HCT116 (cell line): Measurements from ENCODE around the gene ICAM2. TPM values are rescaled to one million over a fixed set of nuclear protein-coding genes. Genes with fewer than 3 reads are reported as not detected.

Experiments used
- ATAC-seq: fragments of 200-7000 bp; cut with Tn5 transposase; 2 replicates; pipeline ENCODE4 v1.9.1; 2020; ENCODE audit warnings: mild to moderate bottlenecking, moderate library complexity
- BruUV-seq: library from RNA; stranded (reverse); fragments of 400-500 nt; replicated peaks from 2 replicates; lab custom pipeline; 2021; lab: Mats Ljungman, UMichigan
- CTCF ChIA-PET: fragments of 300-600 bp; sonication (Branson Sonifier 250); formaldehyde crosslinking; loops from one replicate; lab custom pipeline; 2021; ENCODE audit warnings: antibody characterized with exemption; lab: Charles Lee
- POLR2A ChIA-PET: fragments of 300-600, 350-600 bp; sonication (Branson Sonifier 250); formaldehyde crosslinking; loops from one replicate; lab custom pipeline; 2021; ENCODE audit warnings: antibody characterized with exemption; lab: Charles Lee
- RAD21 ChIA-PET, 2 experiments: fragments of 300-600 bp; sonication (Branson Sonifier 250); formaldehyde crosslinking; loops; one replicate each; lab custom pipeline; 2023; ENCODE audit warnings: low total read pairs in 2 of 2; ENCODE audit not compliant: uncharacterized antibody in 2 of 2, unreplicated experiment in 2 of 2, low non-redundant PET in 1 of 2; lab: Charles Lee
- DNase-seq: peaks from one replicate; pipeline ENCODE4 v3.0.0-alpha.2; 2010; ENCODE audit warnings: low read depth, low spot score
- H2AFZ ChIP-seq: fragments of 200-600 bp; shearing (Covaris generic), sonication (generic); 2 replicates; pipeline ENCODE4 v1.6.1; 2017; ENCODE audit warnings: low read depth, mixed run types, mixed read lengths, antibody characterized with exemption, low read length; ENCODE audit not compliant: poor library complexity, severe bottlenecking
- H3K27ac ChIP-seq: 2 replicates; pipeline ENCODE4 v1.5.1; 2012; ENCODE audit warnings: low read depth, low read length
- H3K27me3 ChIP-seq: fragments of 200-600 bp; sonication (generic); 2 replicates; pipeline ENCODE4 v1.6.1; 2016; ENCODE audit warnings: mixed run types, low read length, mixed read lengths; ENCODE audit not compliant: insufficient read depth
- H3K36me3 ChIP-seq, 2 experiments: fragments of 200-500 bp in 1 of 2; fragments of 200-600 bp in 1 of 2; sonication (Bioruptor generic) in 1 of 2; sonication (generic) in 1 of 2; 2 replicates each; pipeline versions ENCODE4 v1.5.1 to v1.6.1; 2014 to 2016; ENCODE audit warnings: low read length in 2 of 2, inconsistent platforms in 1 of 2, mixed read lengths in 1 of 2, mixed run types in 1 of 2; ENCODE audit not compliant: insufficient read depth in 2 of 2, control insufficient read depth in 1 of 2
- H3K4me1 ChIP-seq, 2 experiments: fragments of 200-600 bp in 1 of 2; sonication (generic) in 1 of 2; 2 replicates each; pipeline versions ENCODE4 v1.5.1 to v1.6.1; 2012 to 2017; ENCODE audit warnings: low read length in 2 of 2, inconsistent platforms in 1 of 2, mild to moderate bottlenecking in 1 of 2, mixed read lengths in 1 of 2, mixed run types in 1 of 2, moderate library complexity in 1 of 2; ENCODE audit not compliant: insufficient read depth in 2 of 2, control insufficient read depth in 1 of 2
- H3K4me2 ChIP-seq: fragments of 200-600 bp; sonication (generic); 2 replicates; pipeline ENCODE4 v1.6.1; 2017; ENCODE audit warnings: mixed run types, low read length, mixed read lengths
- H3K4me3 ChIP-seq, 2 experiments: fragments of 200-600 bp in 1 of 2; sonication (generic) in 1 of 2; replicated peaks in 1 of 2; 2 replicates each; pipeline ENCODE4 v1.5.1; 2011 to 2016; ENCODE audit warnings: low read length in 2 of 2, control low read depth in 1 of 2, low read depth in 1 of 2, mild to moderate bottlenecking in 1 of 2, mixed read lengths in 1 of 2, mixed run types in 1 of 2
- H3K79me2 ChIP-seq: fragments of 200-600 bp; sonication (generic); 2 replicates; pipeline ENCODE4 v1.6.1; 2017; ENCODE audit warnings: mild to moderate bottlenecking, mixed run types, low read length, moderate library complexity, mixed read lengths; ENCODE audit not compliant: insufficient read depth
- H3K9ac ChIP-seq: fragments of 200-600 bp; sonication (generic); 2 replicates; pipeline ENCODE4 v1.6.1; 2016; ENCODE audit warnings: low read length, mixed read lengths
- H3K9me2 ChIP-seq: fragments of 200-600 bp; sonication (generic), shearing (Covaris generic); 2 replicates; pipeline ENCODE4 v1.6.1; 2017; ENCODE audit warnings: mixed run types, mild to moderate bottlenecking, moderate library complexity; ENCODE audit not compliant: insufficient read depth
- H3K9me3 ChIP-seq, 2 experiments: fragments of 200-500 bp in 1 of 2; fragments of 200-600 bp in 1 of 2; sonication (Bioruptor generic) in 1 of 2; sonication (generic) in 1 of 2; 2 replicates each; pipeline ENCODE4 v1.6.1; 2014 to 2017; ENCODE audit warnings: low read length in 2 of 2, mixed read lengths in 2 of 2, inconsistent platforms in 1 of 2, low read depth in 1 of 2, mild to moderate bottlenecking in 1 of 2, mixed run types in 1 of 2, moderate library complexity in 1 of 2; ENCODE audit not compliant: control insufficient read depth in 1 of 2, insufficient read depth in 1 of 2
- H4K20me1 ChIP-seq: fragments of 200-600 bp; sonication (generic), shearing (Covaris generic); 2 replicates; pipeline ENCODE4 v1.6.1; 2017; ENCODE audit warnings: mixed run types, mild to moderate bottlenecking, moderate library complexity; ENCODE audit not compliant: insufficient read depth
- CBX3 ChIP-seq: IDR thresholded peaks from 2 replicates; pipeline ENCODE4 v1.6.1; 2012; ENCODE audit warnings: low read depth
- CEBPB ChIP-seq: IDR thresholded peaks from 2 replicates; pipeline ENCODE4 v1.6.1; 2012; ENCODE audit warnings: low read depth
- EGR1 ChIP-seq: IDR thresholded peaks from 2 replicates; pipeline ENCODE4 v1.6.1; 2012; ENCODE audit warnings: low read depth
- ELF1 ChIP-seq: IDR thresholded peaks from 2 replicates; pipeline ENCODE4 v1.6.1; 2012; ENCODE audit warnings: low read depth, borderline replicate concordance
- JUND ChIP-seq: IDR thresholded peaks from 2 replicates; pipeline ENCODE4 v1.6.1; 2012
- POLR2A ChIP-seq: IDR thresholded peaks from 2 replicates; pipeline ENCODE4 v1.7.0; 2011; ENCODE audit warnings: borderline replicate concordance; ENCODE audit not compliant: insufficient read depth, insufficient read length; ENCODE audit errors: extremely low read depth
- POLR2AphosphoS5 ChIP-seq: IDR thresholded peaks from 2 replicates; pipeline ENCODE4 v1.6.1; 2011; ENCODE audit warnings: mild to moderate bottlenecking, low read depth, low read length, moderate library complexity
- RAD21 ChIP-seq: IDR thresholded peaks from 2 replicates; pipeline ENCODE4 v1.6.1; 2012; ENCODE audit warnings: low read depth, mild to moderate bottlenecking
- SIN3A ChIP-seq: IDR thresholded peaks from 2 replicates; pipeline ENCODE4 v1.6.1; 2012; ENCODE audit warnings: low read depth
- SP1 ChIP-seq: IDR thresholded peaks from 2 replicates; pipeline ENCODE4 v1.6.1; 2012; ENCODE audit warnings: low read depth
- SRF ChIP-seq: IDR thresholded peaks from 2 replicates; pipeline ENCODE4 v1.6.1; 2012; ENCODE audit warnings: low read depth
- TCF7L2 ChIP-seq: IDR thresholded peaks from 2 replicates; pipeline ENCODE4 v1.7.0; 2011; ENCODE audit warnings: borderline replicate concordance, inconsistent platforms; ENCODE audit not compliant: insufficient read depth, insufficient read length; ENCODE audit errors: extremely low read depth
- ZFX ChIP-seq: fragments of 450-650 bp; IDR thresholded peaks from 2 replicates; pipeline ENCODE4 v1.6.1; 2017
- intact Hi-C: fragments of 100-400 bp; cut with micrococcal nuclease; formaldehyde crosslinking; loops from 2 replicates; pipeline ENCODE4 v1.10.0; 2022
- total RNA-seq: library from RNA; stranded (reverse); gene quantifications from one replicate; pipeline ENCODE4 v1.2.1, GENCODE V29; 2021; ENCODE audit not compliant: unreplicated experiment
- TF ChIP-seq, protein P1 (sequence below): IDR thresholded peaks from 2 replicates; pipeline ENCODE4 v1.6.1; 2012
- TF ChIP-seq, protein P2 (sequence below): IDR thresholded peaks from 2 replicates; pipeline ENCODE4 v1.6.1; 2011; ENCODE audit warnings: mild to moderate bottlenecking, low read length, moderate library complexity; ENCODE audit not compliant: insufficient replicate concordance; ENCODE audit errors: extremely low read depth
- TF ChIP-seq, protein P3 (sequence below): IDR thresholded peaks from 2 replicates; pipeline ENCODE4 v1.6.1; 2012; ENCODE audit warnings: low read depth

Gene ICAM2
- total RNA-seq, 1 experiment from 2014 or later: 0.61 TPM

DNA sequence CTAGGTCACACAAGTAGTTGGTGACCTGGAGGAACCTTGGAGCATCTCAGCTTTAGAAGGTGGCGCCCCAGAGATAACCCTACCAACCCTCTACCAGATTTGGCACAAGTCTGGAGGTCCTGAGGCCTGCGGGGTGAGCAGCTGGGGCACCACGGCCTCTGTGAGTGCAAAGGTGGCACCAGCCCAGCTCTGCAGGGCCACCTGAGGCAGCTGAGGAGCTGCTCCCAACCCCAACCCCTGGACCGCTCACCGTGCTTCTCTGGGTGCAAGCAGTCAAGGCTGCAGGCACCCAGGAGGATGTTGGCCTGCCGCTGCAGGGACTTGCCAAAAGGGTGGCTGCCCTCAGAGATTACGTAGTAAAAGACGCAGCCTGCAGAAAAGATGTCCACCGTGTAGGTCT is 28.4 kb upstream of the ICAM2 start:
- ChIA-PET CTCF (interaction anchor here (1.3 kb wide), 1 partner anchor 85 kb away, joined by 4 read pairs; no protein-coding TSS in a partner anchor), RAD21 (no interaction called here), POLR2A (no interaction called here)
- no peaks in the 10 kb centered on the region for H3K27me3 ChIP-seq
- H3K79me2 ChIP-seq: no peaks in the 10 kb centered on the region
- ATAC-seq: no peak
- intact Hi-C loops: no loop called here
- H4K20me1 ChIP-seq: no peaks in the 10 kb centered on the region
- H3K9me3 ChIP-seq: no peaks in the 10 kb centered on the region
- no peaks in the 10 kb centered on the region for H3K4me1 ChIP-seq
- BruUV-seq: no TSS peak
- H2AFZ ChIP-seq: no peak overlapping the region
- H3K9me2 ChIP-seq: no peaks in the 10 kb centered on the region
- peaks cover 0 to 12% of the 10 kb centered on the region in 2 experiments; a peak in 3 of 4 replicates for H3K36me3 ChIP-seq
- no peak overlapping the region for H3K4me3 ChIP-seq
- TF ChIP-seq CEBPB: no peak
- no peak for DNase-seq
- no peak overlapping the region for H3K9ac ChIP-seq
- no peak overlapping the region for H3K4me2 ChIP-seq
- H3K27ac ChIP-seq: no peak overlapping the region

DNA sequence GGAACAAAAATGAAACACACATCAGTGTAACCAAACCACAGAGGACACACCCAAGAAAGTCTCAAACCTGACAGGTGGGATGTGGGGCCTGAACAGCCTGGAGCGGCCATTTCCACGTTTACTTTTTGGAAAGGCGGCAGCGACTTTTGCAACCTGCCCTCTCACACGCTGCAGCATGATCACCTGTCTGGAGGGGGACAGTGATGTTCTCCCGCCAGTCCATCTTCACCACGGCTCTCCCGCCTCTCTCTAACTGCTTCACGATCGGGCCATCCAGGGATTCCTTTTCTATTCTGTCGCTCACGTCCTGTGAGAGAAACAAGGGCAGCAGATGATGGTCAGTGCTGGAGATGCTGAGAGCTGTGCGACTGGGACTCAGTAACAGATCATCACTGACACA is 24.7 kb upstream of the ICAM2 start:
- no peak for TF ChIP-seq SIN3A
- no peak for TF ChIP-seq EGR1
- no peak for TF ChIP-seq SP1
- TF ChIP-seq, protein P1, sequence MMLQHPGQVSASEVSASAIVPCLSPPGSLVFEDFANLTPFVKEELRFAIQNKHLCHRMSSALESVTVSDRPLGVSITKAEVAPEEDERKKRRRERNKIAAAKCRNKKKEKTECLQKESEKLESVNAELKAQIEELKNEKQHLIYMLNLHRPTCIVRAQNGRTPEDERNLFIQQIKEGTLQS: no peak
- TF ChIP-seq RAD21: no peak
- no peak for TF ChIP-seq POLR2A
- no peak for TF ChIP-seq CBX3
- TF ChIP-seq TCF7L2: no peak
- TF ChIP-seq, protein P2, sequence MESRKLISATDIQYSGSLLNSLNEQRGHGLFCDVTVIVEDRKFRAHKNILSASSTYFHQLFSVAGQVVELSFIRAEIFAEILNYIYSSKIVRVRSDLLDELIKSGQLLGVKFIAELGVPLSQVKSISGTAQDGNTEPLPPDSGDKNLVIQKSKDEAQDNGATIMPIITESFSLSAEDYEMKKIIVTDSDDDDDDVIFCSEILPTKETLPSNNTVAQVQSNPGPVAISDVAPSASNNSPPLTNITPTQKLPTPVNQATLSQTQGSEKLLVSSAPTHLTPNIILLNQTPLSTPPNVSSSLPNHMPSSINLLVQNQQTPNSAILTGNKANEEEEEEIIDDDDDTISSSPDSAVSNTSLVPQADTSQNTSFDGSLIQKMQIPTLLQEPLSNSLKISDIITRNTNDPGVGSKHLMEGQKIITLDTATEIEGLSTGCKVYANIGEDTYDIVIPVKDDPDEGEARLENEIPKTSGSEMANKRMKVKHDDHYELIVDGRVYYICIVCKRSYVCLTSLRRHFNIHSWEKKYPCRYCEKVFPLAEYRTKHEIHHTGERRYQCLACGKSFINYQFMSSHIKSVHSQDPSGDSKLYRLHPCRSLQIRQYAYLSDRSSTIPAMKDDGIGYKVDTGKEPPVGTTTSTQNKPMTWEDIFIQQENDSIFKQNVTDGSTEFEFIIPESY: no peak
- no peak for TF ChIP-seq ELF1
- no peak for TF ChIP-seq ZFX
- TF ChIP-seq JUND: no peak
- no peak for TF ChIP-seq SRF
- TF ChIP-seq, protein P3, sequence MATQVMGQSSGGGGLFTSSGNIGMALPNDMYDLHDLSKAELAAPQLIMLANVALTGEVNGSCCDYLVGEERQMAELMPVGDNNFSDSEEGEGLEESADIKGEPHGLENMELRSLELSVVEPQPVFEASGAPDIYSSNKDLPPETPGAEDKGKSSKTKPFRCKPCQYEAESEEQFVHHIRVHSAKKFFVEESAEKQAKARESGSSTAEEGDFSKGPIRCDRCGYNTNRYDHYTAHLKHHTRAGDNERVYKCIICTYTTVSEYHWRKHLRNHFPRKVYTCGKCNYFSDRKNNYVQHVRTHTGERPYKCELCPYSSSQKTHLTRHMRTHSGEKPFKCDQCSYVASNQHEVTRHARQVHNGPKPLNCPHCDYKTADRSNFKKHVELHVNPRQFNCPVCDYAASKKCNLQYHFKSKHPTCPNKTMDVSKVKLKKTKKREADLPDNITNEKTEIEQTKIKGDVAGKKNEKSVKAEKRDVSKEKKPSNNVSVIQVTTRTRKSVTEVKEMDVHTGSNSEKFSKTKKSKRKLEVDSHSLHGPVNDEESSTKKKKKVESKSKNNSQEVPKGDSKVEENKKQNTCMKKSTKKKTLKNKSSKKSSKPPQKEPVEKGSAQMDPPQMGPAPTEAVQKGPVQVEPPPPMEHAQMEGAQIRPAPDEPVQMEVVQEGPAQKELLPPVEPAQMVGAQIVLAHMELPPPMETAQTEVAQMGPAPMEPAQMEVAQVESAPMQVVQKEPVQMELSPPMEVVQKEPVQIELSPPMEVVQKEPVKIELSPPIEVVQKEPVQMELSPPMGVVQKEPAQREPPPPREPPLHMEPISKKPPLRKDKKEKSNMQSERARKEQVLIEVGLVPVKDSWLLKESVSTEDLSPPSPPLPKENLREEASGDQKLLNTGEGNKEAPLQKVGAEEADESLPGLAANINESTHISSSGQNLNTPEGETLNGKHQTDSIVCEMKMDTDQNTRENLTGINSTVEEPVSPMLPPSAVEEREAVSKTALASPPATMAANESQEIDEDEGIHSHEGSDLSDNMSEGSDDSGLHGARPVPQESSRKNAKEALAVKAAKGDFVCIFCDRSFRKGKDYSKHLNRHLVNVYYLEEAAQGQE: no peak
- TF ChIP-seq CEBPB: no peak
- no peak for TF ChIP-seq POLR2AphosphoS5
- no peaks in the 10 kb centered on the region for H3K4me1 ChIP-seq
- H3K9me2 ChIP-seq: no peaks in the 10 kb centered on the region
- ChIA-PET RAD21 (no interaction called here), CTCF (interaction anchor here (1.4 kb wide), 1 partner anchor 16 kb away, joined by 4 read pairs; no protein-coding TSS in a partner anchor), POLR2A (no interaction called here)
- H3K4me2 ChIP-seq: no peak overlapping the region
- no peaks in the 10 kb centered on the region for H3K79me2 ChIP-seq
- no peak overlapping the region for H3K27ac ChIP-seq
- no peak for DNase-seq
- intact Hi-C loops: no loop called here
- H3K36me3 ChIP-seq: peaks cover 0 to 14% of the 10 kb centered on the region in 2 experiments; a peak in 3 of 4 replicates
- H4K20me1 ChIP-seq: no peaks in the 10 kb centered on the region
- H3K27me3 ChIP-seq: no peaks in the 10 kb centered on the region
- H3K4me3 ChIP-seq: no peak overlapping the region
- BruUV-seq: no TSS peak
- H3K9ac ChIP-seq: no peak overlapping the region
- ATAC-seq: no peak
- no peaks in the 10 kb centered on the region for H3K9me3 ChIP-seq
- no peak overlapping the region for H2AFZ ChIP-seq
